Testis (tissue), 3 donors: ENCODE results near the gene CDH12. TPM values are rescaled to one million over a fixed set of nuclear protein-coding genes. Genes with fewer than 3 reads are reported as not detected.
"Not testable (repeated sequence)": the region's sequence is repeated elsewhere in the genome, so short reads cannot be mapped to it uniquely, and the experiment has no call there.

ENCODE experiments used
- DNase-seq: peaks from one replicate; pipeline ENCODE4 v3.0.0-alpha.2; 2019
- H3K27ac ChIP-seq, 2 donors: fragments of 200-600 bp; sonication (generic); one replicate each; pipeline ENCODE4 v1.5.1; 2019
- H3K27me3 ChIP-seq: fragments of 200-600 bp; sonication (generic); one replicate; pipeline ENCODE4 v1.5.1; 2019
- H3K36me3 ChIP-seq: fragments of 200-600 bp; sonication (generic); one replicate; pipeline ENCODE4 v1.5.1; 2017; ENCODE audit warnings: low read depth; ENCODE audit errors: missing control alignments
- H3K4me1 ChIP-seq: fragments of 200-600 bp; sonication (generic); one replicate; pipeline ENCODE4 v1.5.1; 2019
- H3K4me3 ChIP-seq, 2 donors: fragments of 200-600 bp; sonication (generic); one replicate each; pipeline ENCODE4 v1.5.1; 2017 to 2019
- H3K9me3 ChIP-seq: fragments of 200-600 bp; sonication (generic); one replicate; pipeline ENCODE4 v1.5.1; 2017
- POLR2A ChIP-seq: fragments of 450-650 bp; IDR thresholded peaks from one replicate; pipeline ENCODE4 v1.6.1; 2017; ENCODE audit warnings: antibody characterized with exemption, mild to moderate bottlenecking, moderate library complexity
- WGBS, 2 donors: methylation state at CpG; one replicate each; pipeline ENCODE4 v1.1.5; 2018; 5-methylcytosine and 5-hydroxymethylcytosine counted together
- intact Hi-C: fragments of 100-400 bp; cut with DNase I; formaldehyde crosslinking; loops from one replicate; pipeline ENCODE4 v1.15.1; 2023; ENCODE audit warnings: low total_unique reads
- polyA plus RNA-seq: library from polyadenylated mRNA; stranded (reverse); fragments of 350-450 nt; fragmentation: Illumina TruSeq; extraction: RNeasy Lipid Tissue Mini Kit (QIAGEN cat#74804); gene quantifications from one replicate; pipeline ENCODE4 v1.2.3, GENCODE V29; 2014; ENCODE audit warnings: low read depth, low replicate concordance; ENCODE audit not compliant: insufficient read depth
- total RNA-seq, 2 donors: library from RNA; depleted of rRNA; stranded (reverse); fragments of >200 nt; gene quantifications; one replicate each; pipeline ENCODE4 v1.2.3, GENCODE V29; 2016
- TF ChIP-seq, protein P1 (sequence below), 3 experiments: fragments of 450-650 bp in 2 of 3; fragments of 200-600 bp in 1 of 3; sonication (generic) in 1 of 3; IDR thresholded peaks; one replicate each; pipeline ENCODE4 v1.5.1; 2016 to 2019; ENCODE audit warnings: antibody characterized with exemption in 3 of 3, mild to moderate bottlenecking in 2 of 3, moderate library complexity in 1 of 3

CDH12 gene
- total and polyA plus RNA-seq, 3 donors from 2014 or later: 0.87 to 2.3 (median 2.3) TPM

DNA sequence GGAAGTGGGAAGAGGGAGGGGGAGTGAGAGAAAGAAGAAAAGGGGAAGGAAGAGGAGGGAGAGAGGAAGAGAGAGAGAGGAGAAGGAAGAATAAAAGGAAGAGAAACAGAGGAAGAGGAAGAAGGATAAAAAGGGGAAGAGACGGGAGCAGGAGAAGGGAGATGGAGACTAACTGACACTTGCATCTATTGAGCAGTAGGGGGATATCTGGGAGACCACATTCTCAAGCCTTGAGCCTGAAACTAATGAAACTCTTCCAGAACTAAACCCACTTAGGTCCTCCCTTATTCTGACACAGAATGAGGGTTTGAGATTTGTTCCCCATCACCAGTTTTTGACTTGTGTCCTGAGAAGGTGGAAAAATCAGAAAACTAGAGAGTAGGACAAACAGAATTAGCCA lies 533.3 kb downstream of the CDH12 start:
- TF ChIP-seq, protein P1, sequence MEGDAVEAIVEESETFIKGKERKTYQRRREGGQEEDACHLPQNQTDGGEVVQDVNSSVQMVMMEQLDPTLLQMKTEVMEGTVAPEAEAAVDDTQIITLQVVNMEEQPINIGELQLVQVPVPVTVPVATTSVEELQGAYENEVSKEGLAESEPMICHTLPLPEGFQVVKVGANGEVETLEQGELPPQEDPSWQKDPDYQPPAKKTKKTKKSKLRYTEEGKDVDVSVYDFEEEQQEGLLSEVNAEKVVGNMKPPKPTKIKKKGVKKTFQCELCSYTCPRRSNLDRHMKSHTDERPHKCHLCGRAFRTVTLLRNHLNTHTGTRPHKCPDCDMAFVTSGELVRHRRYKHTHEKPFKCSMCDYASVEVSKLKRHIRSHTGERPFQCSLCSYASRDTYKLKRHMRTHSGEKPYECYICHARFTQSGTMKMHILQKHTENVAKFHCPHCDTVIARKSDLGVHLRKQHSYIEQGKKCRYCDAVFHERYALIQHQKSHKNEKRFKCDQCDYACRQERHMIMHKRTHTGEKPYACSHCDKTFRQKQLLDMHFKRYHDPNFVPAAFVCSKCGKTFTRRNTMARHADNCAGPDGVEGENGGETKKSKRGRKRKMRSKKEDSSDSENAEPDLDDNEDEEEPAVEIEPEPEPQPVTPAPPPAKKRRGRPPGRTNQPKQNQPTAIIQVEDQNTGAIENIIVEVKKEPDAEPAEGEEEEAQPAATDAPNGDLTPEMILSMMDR (IDR thresholded peaks at IDR 0.05): no peak
- TF ChIP-seq POLR2A: no peak
- no peaks in the 10 kb centered on the region for H3K27me3 ChIP-seq
- 64 to 68% methylated on average over 1 of the region's 1 CpG for WGBS, 2 donors

DNA sequence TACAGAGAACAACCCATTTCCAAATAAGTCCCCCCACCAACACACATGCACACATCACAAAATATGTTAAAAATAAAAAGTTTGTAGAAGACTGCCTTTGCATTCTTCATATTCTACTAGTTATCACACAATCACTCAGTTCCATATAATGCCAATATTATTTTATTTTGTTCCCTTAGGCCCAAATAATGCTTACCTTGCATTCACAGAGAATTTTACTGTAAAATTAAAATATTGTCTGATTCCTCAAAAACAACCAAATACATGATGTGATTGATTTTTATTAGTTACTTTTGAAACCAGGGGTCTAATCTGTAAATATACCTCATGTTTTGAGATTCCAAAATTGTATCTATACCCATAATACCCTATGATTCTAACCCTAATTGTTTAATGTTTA lies 536.9 kb downstream of the CDH12 start:
- H3K27me3 ChIP-seq: no peaks in the 10 kb centered on the region
- intact Hi-C loops: no loop called here
- no peak overlapping the region for H3K4me3 ChIP-seq
- no peak for DNase-seq
- TF ChIP-seq, protein P1 (IDR thresholded peaks at IDR 0.05): no peak
- no peak for TF ChIP-seq POLR2A
- no peaks in the 10 kb centered on the region for H3K36me3 ChIP-seq
- H3K27ac ChIP-seq: no peak overlapping the region
- no peaks in the 10 kb centered on the region for H3K4me1 ChIP-seq
- H3K9me3 ChIP-seq: no peaks in the 10 kb centered on the region

More for the DNA sequence above, 533.3 kb downstream of the CDH12 start:
- Histone ChIP-seq H3K36me3 (no peaks in the 10 kb centered on the region), H3K4me3 (no peak overlapping the region), H3K9me3 (no peaks in the 10 kb centered on the region), H3K4me1 (no peaks in the 10 kb centered on the region), H3K27ac (no peak overlapping the region)
- DNase-seq: no peak
- intact Hi-C loops: no loop called here

DNA sequence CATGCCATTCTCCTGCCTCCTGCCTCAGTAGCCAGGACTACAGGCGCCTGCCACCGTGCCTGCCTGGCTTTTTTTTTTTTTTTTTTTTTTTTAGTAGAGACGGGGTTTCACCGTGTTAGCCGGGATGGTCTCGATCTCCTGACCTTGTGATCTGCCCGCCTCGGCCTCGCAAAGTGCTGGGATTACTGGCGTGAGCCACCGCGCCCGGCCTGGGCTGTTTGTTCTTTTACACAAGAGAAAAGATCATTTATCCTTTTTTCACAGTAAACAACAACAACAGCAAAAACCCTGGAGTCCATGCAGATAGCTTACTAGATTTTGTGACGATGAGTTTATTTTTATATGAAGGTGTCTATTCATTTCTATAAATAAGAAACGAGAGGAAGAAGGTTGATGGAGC lies 538.1 kb downstream of the CDH12 start:
- DNase-seq, H3K4me3 ChIP-seq, H3K27ac ChIP-seq, intact Hi-C loops, H3K36me3 ChIP-seq, H3K4me1 ChIP-seq, H3K27me3 ChIP-seq, H3K9me3 ChIP-seq: not testable (repeated sequence)
- WGBS, 2 donors: 82 to 87% methylated on average over 14 to 15 of the region's 15 CpGs

DNA sequence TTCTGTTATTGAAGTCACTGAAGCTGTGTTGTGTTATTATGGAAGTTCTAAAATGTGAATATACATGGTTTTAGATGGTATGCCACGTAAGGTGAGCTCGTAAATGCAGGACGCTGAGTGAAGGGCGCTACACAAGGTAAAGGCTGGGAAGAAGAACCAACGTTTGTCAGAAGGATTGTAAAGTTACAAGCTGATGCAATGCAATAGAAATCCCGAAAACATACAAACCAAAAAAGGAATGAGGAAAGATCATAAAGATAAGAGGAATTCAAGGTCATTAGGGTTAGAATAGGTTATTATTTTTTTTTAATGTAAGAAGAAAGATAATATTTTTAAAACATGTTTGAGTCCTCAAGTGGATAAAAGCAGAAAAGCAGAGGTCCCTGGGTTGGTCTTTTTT lies 538.6 kb downstream of the CDH12 start:
- no peak for TF ChIP-seq POLR2A
- TF ChIP-seq, protein P1 (IDR thresholded peaks at IDR 0.05): no peak
- intact Hi-C loops: no loop called here
- Histone ChIP-seq H3K4me1 (no peaks in the 10 kb centered on the region), H3K36me3 (no peaks in the 10 kb centered on the region), H3K4me3 (no peak overlapping the region), H3K27ac (no peak overlapping the region), H3K27me3 (no peaks in the 10 kb centered on the region), H3K9me3 (no peaks in the 10 kb centered on the region)
- 66 to 73% methylated on average over 6 of the region's 6 CpGs for WGBS, 2 donors
- DNase-seq: no peak

DNA sequence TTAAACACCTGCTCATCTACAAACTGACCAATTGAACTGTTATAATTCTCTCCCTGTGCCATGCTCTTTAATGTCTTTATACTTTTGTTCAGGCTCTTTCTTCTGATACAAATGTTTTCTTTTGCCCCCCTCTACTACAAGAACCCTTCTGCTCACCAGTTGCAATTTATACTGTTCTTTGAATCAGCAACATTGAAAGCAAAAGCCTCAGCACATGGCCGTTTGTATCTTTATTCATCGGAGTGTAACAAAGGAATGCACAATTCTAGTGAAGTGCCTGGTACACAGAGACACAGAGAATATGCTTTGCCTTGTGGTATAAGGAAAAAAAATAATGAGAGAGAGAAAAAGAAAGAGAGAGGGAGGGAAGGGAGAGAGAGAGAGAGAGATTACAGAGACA lies 547.1 kb downstream of the CDH12 start:
- H3K27me3 ChIP-seq: no peaks in the 10 kb centered on the region
- DNase-seq: no peak
- H3K4me1 ChIP-seq: no peaks in the 10 kb centered on the region
- intact Hi-C loops: no loop called here
- H3K4me3 ChIP-seq: no peak overlapping the region
- no peak overlapping the region for H3K27ac ChIP-seq
- no peak for TF ChIP-seq POLR2A
- TF ChIP-seq, protein P1 (IDR thresholded peaks at IDR 0.05): no peak
- no peaks in the 10 kb centered on the region for H3K36me3 ChIP-seq
- H3K9me3 ChIP-seq: no peaks in the 10 kb centered on the region
- 19 to 34% methylated on average over 2 of the region's 2 CpGs for WGBS, 2 donors
